ENCODE data around the gene TWF2. TPM values are rescaled to one million over a fixed set of nuclear protein-coding genes. Genes with fewer than 3 reads are reported as not detected.

TWF2 gene
- total and polyA plus RNA-seq, 2 of the 13 experiments (the other 11 are each of a cell fraction or from before 2014, with no cell fraction given) = 45.5 to 108 TPM

GRCh38 chr3:52220380-52221026 is 18.5 kb downstream of the TWF2 start (continued):
- 0 out of 2 replicates have a peak, but pooled peaks have one; percentile 23 for TF ChIP-seq TGIF2 (CRISPR knock-in tag; IDR thresholded peaks at IDR 0.05)
- TF ChIP-seq ZBTB1 (CRISPR knock-in tag; IDR thresholded peaks at IDR 0.05; ENCODE audit: borderline replicate concordance) = no peak
- 0 out of 2 replicates have a peak, but pooled peaks have one; percentile 11 for TF ChIP-seq RARA (CRISPR knock-in tag; IDR thresholded peaks at IDR 0.05)
- peak; percentile 59; the same call in 1 of the 2 replicates for TF ChIP-seq ZSCAN25 (CRISPR knock-in tag; IDR thresholded peaks at IDR 0.05)
- TF ChIP-seq MZF1 (CRISPR knock-in tag; IDR thresholded peaks at IDR 0.05; ENCODE audit: borderline replicate concordance) = no peak
- TF ChIP-seq ZNF740 (CRISPR knock-in tag; IDR thresholded peaks at IDR 0.05) = peak; percentile 41; the same call in 1 of the 2 replicates
- TF ChIP-seq ELK4 (CRISPR knock-in tag; IDR thresholded peaks at IDR 0.05; ENCODE audit: borderline replicate concordance) = no peak
- TF ChIP-seq SP140L (CRISPR knock-in tag; IDR thresholded peaks at IDR 0.05; ENCODE audit: borderline replicate concordance) = no peak
- TF ChIP-seq ZBTB3 (CRISPR knock-in tag; IDR thresholded peaks at IDR 0.05; ENCODE audit: borderline replicate concordance, low read depth) = no peak
- TF ChIP-seq ZNF768 (CRISPR knock-in tag; IDR thresholded peaks at IDR 0.05) = no peak
- no peak for TF ChIP-seq MTA1 (CRISPR knock-in tag; IDR thresholded peaks at IDR 0.05; ENCODE audit: borderline replicate concordance)
- TF ChIP-seq NR2F2 (IDR thresholded peaks at IDR 0.05; ENCODE audit: borderline replicate concordance, low read depth) = no peak
- no peak for TF ChIP-seq ZNF12 (CRISPR knock-in tag; IDR thresholded peaks at IDR 0.05)
- TF ChIP-seq KMT2A (CRISPR knock-in tag; IDR thresholded peaks at IDR 0.05) = no peak
- TF ChIP-seq PRDM4 (CRISPR knock-in tag; IDR thresholded peaks at IDR 0.05; ENCODE audit: borderline replicate concordance) = no peak
- no peak for TF ChIP-seq ZBTB37 (CRISPR knock-in tag; IDR thresholded peaks at IDR 0.05)
- TF ChIP-seq STAT6 (CRISPR knock-in tag; IDR thresholded peaks at IDR 0.05; ENCODE audit: borderline replicate concordance) = no peak
- TF ChIP-seq FOXK2 (IDR thresholded peaks at IDR 0.05) = no peak
- 0 out of 2 replicates have a peak, but pooled peaks have one; percentile 42 for TF ChIP-seq CEBPG (CRISPR knock-in tag; IDR thresholded peaks at IDR 0.05)
- no peak for TF ChIP-seq ZSCAN20 (CRISPR knock-in tag; IDR thresholded peaks at IDR 0.05; ENCODE audit: borderline replicate concordance)
- TF ChIP-seq ELF3 (CRISPR knock-in tag; IDR thresholded peaks at IDR 0.05) = no peak
